ENCODE results near the gene MICAL2. TPM values are rescaled to one million over a fixed set of nuclear protein-coding genes. Genes with fewer than 3 reads are reported as not detected.
A peak's percentile ranks its signal among the peaks of the same experiment; 100 is the strongest.

Gene MICAL2
- total RNA-seq, 1 experiment from 2014 or later, result 247 TPM

- Histone ChIP-seq H3K36me3 (ENCODE audit: control insufficient read depth, insufficient read depth, low read length) (peaks cover 4% of the 10 kb centered on the region; the same call in 1 of the 2 replicates), H3K4me1 (peaks cover 61% of the 10 kb centered on the region), H3K27me3 (replicated peaks; ENCODE audit: control insufficient read depth, insufficient read depth, low read length) (no peaks in the 10 kb centered on the region), H3K4me3 (ENCODE audit: low read depth, low read length) (no peak overlapping the region), H3K9me3 (no peaks in the 10 kb centered on the region)
- no TSS peak for BruUV-seq (replicated peaks)
- Mint-ChIP-seq H3K27me3 (ENCODE audit: insufficient read depth, unreplicated experiment) (no peaks in the 10 kb centered on the region), H3K4me1 (ENCODE audit: low read depth, unreplicated experiment) (peaks cover 41% of the 10 kb centered on the region), H3K36me3 (ENCODE audit: insufficient read depth, unreplicated experiment) (peaks cover 65% of the 10 kb centered on the region), H3K4me3 (ENCODE audit: unreplicated experiment) (no peak overlapping the region), H3K27ac (ENCODE audit: unreplicated experiment) (no peak overlapping the region), H3K9me3 (ENCODE audit: unreplicated experiment) (no peaks in the 10 kb centered on the region)
- intact Hi-C loops (cut with micrococcal nuclease; ENCODE audit: unreplicated experiment), result no loop called here
- TF ChIP-seq, protein P1, sequence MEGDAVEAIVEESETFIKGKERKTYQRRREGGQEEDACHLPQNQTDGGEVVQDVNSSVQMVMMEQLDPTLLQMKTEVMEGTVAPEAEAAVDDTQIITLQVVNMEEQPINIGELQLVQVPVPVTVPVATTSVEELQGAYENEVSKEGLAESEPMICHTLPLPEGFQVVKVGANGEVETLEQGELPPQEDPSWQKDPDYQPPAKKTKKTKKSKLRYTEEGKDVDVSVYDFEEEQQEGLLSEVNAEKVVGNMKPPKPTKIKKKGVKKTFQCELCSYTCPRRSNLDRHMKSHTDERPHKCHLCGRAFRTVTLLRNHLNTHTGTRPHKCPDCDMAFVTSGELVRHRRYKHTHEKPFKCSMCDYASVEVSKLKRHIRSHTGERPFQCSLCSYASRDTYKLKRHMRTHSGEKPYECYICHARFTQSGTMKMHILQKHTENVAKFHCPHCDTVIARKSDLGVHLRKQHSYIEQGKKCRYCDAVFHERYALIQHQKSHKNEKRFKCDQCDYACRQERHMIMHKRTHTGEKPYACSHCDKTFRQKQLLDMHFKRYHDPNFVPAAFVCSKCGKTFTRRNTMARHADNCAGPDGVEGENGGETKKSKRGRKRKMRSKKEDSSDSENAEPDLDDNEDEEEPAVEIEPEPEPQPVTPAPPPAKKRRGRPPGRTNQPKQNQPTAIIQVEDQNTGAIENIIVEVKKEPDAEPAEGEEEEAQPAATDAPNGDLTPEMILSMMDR (IDR thresholded peaks at IDR 0.05; ENCODE audit: insufficient read depth in 1 of 2, low read depth in 1 of 2, low read length in 1 of 2, severe bottlenecking in 1 of 2, unreplicated experiment in 1 of 2), result no peak
- ChIA-PET CTCF (interaction anchor here (0.6 to 1.6 kb wide), 3 partner anchors 10 to 86 kb away, joined by 3 to 4 read pairs (median 3); no protein-coding TSS in a partner anchor), POLR2A (interaction anchor here (0.9 kb wide), 1 partner anchor 27 kb away, joined by 3 read pairs; no protein-coding TSS in a partner anchor)
- DNase-seq, result no peak
Observed at GRCh38 chr11:12137005-12137690, 26.8 kb downstream of the MICAL2 start.

- intact Hi-C loops (cut with micrococcal nuclease; ENCODE audit: unreplicated experiment), result no loop called here
- H3K4me1 ChIP-seq, result peaks cover 71% of the 10 kb centered on the region
- H3K9me3 ChIP-seq, result no peaks in the 10 kb centered on the region
- peak in 1 of 2 experiments; percentile 19 for DNase-seq
- H3K4me3 Mint-ChIP-seq (ENCODE audit: unreplicated experiment), result no peak overlapping the region
- ChIA-PET CTCF (no interaction called here), POLR2A (no interaction called here)
- no peaks in the 10 kb centered on the region for H3K9me3 Mint-ChIP-seq (ENCODE audit: unreplicated experiment)
- peaks cover 47% of the 10 kb centered on the region for H3K4me1 Mint-ChIP-seq (ENCODE audit: low read depth, unreplicated experiment)
- TF ChIP-seq, protein P1 (IDR thresholded peaks at IDR 0.05; ENCODE audit: insufficient read depth in 1 of 2, low read depth in 1 of 2, low read length in 1 of 2, severe bottlenecking in 1 of 2, unreplicated experiment in 1 of 2), result no peak
- H3K27me3 Mint-ChIP-seq (ENCODE audit: insufficient read depth, unreplicated experiment), result no peaks in the 10 kb centered on the region
- H3K27me3 ChIP-seq (replicated peaks; ENCODE audit: control insufficient read depth, insufficient read depth, low read length), result no peaks in the 10 kb centered on the region
- no peak overlapping the region for H3K4me3 ChIP-seq (ENCODE audit: low read depth, low read length)
- no TSS peak for BruUV-seq (replicated peaks)
- H3K27ac Mint-ChIP-seq (ENCODE audit: unreplicated experiment), result peak overlapping the region; percentile 65
- H3K36me3 ChIP-seq (ENCODE audit: control insufficient read depth, insufficient read depth, low read length), result peaks cover 4% of the 10 kb centered on the region; the same call in 1 of the 2 replicates
- H3K36me3 Mint-ChIP-seq (ENCODE audit: insufficient read depth, unreplicated experiment), result peaks cover 63% of the 10 kb centered on the region
Observed at GRCh38 chr11:12137938-12138731, 27.7 kb downstream of the MICAL2 start.

DNA sequence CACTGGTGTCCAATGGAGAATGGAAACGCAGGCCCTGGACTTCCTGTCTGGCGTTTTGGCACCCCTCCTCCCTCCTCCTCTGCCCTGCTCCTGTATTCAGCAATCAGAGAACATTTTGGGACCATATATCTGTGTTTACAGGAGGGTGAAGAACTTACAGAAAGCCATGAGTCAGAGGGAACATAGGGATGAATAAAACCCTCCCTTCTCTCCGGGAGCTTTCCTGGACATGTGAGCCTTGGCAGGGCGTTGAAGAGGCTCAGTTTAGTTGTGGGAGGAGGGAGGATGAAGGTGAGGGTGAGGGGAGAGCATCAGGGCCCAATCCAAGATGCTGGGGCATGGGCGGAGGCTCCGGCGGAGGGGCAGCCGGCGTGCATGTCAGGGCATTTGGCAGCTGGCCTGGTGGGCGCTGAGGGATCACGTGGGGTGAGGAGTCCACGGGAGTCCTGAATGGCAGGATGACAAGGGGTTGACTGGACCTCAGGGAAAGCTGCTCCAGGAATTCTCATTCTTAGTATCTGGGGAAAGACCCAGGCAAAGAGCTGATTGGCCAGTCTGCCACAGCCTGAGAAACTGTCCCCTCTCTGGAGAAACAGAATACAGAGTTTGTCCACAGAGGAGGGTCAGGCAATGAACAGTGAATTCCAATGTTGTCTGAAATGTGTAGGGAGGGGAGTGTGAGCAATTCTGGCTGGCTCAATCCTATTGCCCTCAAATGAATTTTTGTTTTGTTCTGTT lies 28.9 kb downstream of the MICAL2 start:
- no peaks in the 10 kb centered on the region for H3K9me3 Mint-ChIP-seq (ENCODE audit: unreplicated experiment)
- intact Hi-C loops (cut with micrococcal nuclease; ENCODE audit: unreplicated experiment), result no loop called here
- Histone ChIP-seq H3K27me3 (replicated peaks; ENCODE audit: control insufficient read depth, insufficient read depth, low read length) (no peaks in the 10 kb centered on the region), H3K4me1 (peaks cover 80% of the 10 kb centered on the region), H3K36me3 (ENCODE audit: control insufficient read depth, insufficient read depth, low read length) (peaks cover 4% of the 10 kb centered on the region; the same call in 1 of the 2 replicates), H3K9me3 (no peaks in the 10 kb centered on the region), H3K4me3 (ENCODE audit: low read depth, low read length) (no peak overlapping the region)
- no peaks in the 10 kb centered on the region for H3K27me3 Mint-ChIP-seq (ENCODE audit: insufficient read depth, unreplicated experiment)
- H3K27ac Mint-ChIP-seq (ENCODE audit: unreplicated experiment), result peak overlapping the region; percentile 83
- H3K4me3 Mint-ChIP-seq (ENCODE audit: unreplicated experiment), result no peak overlapping the region
- peaks cover 63% of the 10 kb centered on the region for H3K36me3 Mint-ChIP-seq (ENCODE audit: insufficient read depth, unreplicated experiment)
- DNase-seq, result peak in 1 of 2 experiments; percentile 21
- TF ChIP-seq, protein P1 (IDR thresholded peaks at IDR 0.05; ENCODE audit: insufficient read depth in 1 of 2, low read depth in 1 of 2, low read length in 1 of 2, severe bottlenecking in 1 of 2, unreplicated experiment in 1 of 2), result no peak
- CTCF ChIA-PET, result no interaction called here
- no TSS peak for BruUV-seq (replicated peaks)
- peaks cover 55% of the 10 kb centered on the region for H3K4me1 Mint-ChIP-seq (ENCODE audit: low read depth, unreplicated experiment)
- POLR2A ChIA-PET, result no interaction called here

All from Caco-2 (cell line).